Left ventricle myocardium superior (tissue), 1 donor: ENCODE results near the gene HEG1. TPM values are rescaled to one million over a fixed set of nuclear protein-coding genes. Genes with fewer than 3 reads are reported as not detected.
A peak's percentile ranks its signal among the peaks of the same experiment; 100 is the strongest.

Source experiments
- ATAC-seq: fragments of 200-7000 bp; cut with Tn5 transposase; one replicate; pipeline ENCODE4 v1.9.1; 2020; ENCODE audit warnings: mild to moderate bottlenecking, moderate library complexity
- DNase-seq: peaks from one replicate; pipeline ENCODE4 v3.0.0-alpha.2; 2020
- intact Hi-C: fragments of 100-400 bp; cut with micrococcal nuclease; formaldehyde crosslinking; loops from one replicate; pipeline ENCODE4 v1.11.0; 2022
- total RNA-seq: library from RNA; stranded (reverse); fragmentation: NEBNext Ultra II Directional; extraction: Animal tissue kit (Norgen Biotek cat#: 25700); gene quantifications from one replicate; pipeline ENCODE4 v1.2.1, GENCODE V29; 2021
- donor health status: DM: no; HTN: yes; CAD: no; lungs with severe emphysema.

HEG1 gene
- total RNA-seq, 1 donor from 2014 or later = 102 TPM

GRCh38 chr3:125051715-125052581, 3.8 kb downstream of the HEG1 start:
- DNase-seq = peak; percentile 81
- ATAC-seq = peak; percentile 32
- intact Hi-C loops = no loop called here

- intact Hi-C loops = no loop called here
- ATAC-seq (no peak), DNase-seq (no peak)
Observed at GRCh38 chr3:125051205-125051604, 4.6 kb downstream of the HEG1 start.

DNA sequence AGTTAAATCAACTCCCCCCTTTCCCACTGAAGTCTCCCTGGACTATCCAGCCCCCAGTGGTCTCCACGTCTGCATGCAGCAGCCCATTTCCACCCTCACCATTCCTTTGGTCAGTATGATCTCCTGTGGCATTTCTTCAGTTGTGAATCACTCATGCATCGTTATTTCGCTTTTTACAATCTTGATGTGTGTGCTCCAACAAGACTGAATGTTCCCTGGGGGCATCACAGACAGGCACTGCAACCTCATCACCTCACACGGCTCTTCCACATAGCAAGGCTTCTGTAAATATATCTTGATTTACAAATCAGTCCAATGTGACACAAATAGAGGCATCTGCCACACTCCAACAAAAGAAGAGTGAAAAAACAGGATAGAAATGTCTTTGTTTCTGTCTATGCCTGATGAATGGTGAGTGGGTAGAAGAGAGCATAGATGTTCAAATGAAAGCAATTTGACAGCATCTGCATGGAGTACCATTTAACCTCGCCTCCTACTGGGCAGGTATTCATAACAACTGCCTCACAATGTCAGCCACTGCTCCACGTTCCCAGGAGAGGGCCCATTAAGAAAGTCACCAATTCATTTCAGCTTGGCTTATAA, 5.2 kb downstream of the HEG1 start:
- intact Hi-C loops = no loop called here
- ATAC-seq = no peak

DNA sequence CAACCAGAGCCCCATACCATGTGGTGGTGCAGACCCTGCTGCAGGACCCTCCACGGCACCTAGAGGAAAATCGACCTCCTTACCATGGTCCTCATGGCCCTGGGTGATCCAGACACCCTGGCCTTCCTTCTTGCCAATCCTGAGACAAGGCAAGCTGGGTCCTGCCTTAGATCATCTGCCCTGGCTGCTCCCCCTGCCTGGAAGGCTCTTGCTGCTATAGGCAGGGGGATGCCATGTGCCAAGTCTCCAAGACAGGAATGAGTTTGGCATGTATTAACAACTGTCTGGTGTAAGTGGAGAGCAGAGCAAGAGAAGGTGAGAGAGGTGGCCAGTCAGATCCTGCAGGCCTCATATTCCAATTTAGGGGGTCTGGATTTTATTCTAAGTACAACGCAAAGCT, 7.5 kb downstream of the HEG1 start:
- intact Hi-C loops = no loop called here
- ATAC-seq (peak; percentile 10), DNase-seq (no peak)

More for the DNA sequence above, 5.2 kb downstream of the HEG1 start:
- no peak for DNase-seq

- intact Hi-C loops = no loop called here
- no peak for DNase-seq
- ATAC-seq = no peak
Observed at GRCh38 chr3:125045965-125046364, 9.8 kb downstream of the HEG1 start.

DNA sequence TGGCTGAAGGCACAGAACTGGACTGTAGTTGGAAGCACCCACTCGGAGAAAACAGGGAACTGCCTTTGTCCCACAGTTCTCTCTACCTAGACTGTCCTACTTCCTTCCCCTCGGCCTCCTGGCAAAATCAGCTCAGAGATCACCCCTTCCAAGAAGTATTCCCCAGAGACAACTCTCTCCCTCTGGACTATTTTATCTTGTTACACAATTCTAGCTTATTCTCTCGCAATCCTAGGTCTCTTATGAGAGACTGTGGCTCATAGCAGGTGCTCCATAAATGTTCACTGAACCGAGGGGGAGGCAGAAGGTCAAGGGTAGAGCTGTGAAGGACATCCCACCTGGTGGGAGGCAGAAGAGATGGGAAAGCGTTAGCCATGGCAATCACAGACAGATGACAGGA, 10.6 kb downstream of the HEG1 start:
- ATAC-seq = no peak
- intact Hi-C loops = no loop called here
- DNase-seq = no peak

- DNase-seq = peak; percentile 74
- peak; percentile 61 for ATAC-seq
- intact Hi-C loops = no loop called here
Observed at GRCh38 chr3:125043599-125044151, 12.1 kb downstream of the HEG1 start.

DNA sequence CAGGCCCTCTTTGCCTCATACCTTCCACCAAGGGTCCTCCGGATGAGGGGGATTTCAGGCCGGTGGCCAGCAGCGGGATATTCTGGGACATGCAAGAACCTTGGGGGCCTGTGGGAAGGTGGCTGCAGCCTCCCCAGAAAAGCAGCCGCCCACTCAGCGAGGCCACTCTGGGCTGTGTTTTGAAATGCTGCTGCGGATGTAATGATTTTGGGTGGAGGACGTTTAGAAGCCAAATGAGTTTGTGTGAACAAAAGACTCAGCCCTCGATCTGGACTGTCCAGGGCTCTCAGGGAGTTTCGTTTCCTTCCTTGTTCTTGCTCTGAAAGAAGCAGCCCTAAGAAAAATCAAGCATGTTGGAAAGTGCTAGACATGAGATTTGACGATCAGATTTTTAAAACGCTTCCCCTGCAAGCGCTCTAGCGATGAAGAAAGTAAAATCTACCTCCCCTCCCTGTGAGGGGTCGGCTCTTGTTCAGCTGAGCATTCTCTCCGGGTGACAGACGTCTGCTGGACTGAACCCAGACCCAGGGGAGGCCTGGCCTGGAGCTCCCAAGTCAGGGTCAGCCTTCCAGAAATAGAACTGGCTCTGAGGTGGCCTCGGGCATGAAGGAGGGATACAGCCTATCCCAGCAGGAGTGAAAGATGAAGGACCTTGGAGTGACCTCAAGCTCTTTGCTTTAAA, 12.9 kb downstream of the HEG1 start:
- DNase-seq (peak; percentile 72), ATAC-seq (peak; percentile 80)
- intact Hi-C loops = no loop called here

DNA sequence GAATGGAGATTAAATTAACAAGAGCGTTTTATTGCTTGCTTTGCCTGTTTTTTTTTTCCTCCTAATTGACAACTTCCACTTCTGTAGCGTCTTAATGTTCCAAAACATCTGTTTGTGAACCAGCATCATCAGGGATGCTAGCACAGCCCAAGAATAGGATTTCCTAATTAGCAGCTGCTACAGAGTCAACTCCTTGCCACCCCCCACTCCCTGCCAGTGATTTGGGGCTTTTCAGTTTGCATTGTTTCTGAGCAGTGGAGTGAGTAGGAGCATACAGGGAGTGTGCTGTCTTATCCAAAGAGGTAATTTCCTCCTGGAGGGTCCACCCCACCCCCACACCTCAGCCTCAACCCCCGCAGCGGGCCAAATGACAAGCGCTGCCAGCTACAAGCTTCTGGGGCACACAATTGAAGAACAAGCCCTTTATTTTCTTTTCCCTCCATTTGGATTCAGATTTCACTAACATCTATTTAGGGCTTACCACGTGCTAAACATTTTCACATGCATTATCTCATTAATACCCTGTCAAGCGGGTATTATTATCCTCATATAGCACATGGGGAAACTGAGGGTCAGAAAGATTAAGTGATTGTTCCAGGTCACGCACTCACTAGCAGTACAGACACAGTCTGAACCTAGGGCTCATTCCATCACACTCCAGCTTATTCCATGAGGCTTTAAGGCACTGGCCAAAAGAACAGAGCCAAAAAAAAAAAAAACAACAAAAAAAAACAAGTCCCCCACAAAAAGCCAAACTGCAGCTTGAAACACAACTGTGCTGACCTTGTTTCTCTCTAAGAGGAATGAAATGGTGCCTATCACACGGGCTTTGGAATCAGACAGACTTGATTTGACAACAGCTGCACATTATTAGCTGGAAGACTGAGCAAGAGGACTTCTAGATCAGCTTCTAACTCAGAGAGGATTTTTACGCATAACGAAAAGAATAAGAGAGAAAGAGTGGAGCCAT, 16.4 kb downstream of the HEG1 start:
- intact Hi-C loops = no loop called here
- peak; percentile 26 for ATAC-seq
- peak; percentile 26 for DNase-seq

DNA sequence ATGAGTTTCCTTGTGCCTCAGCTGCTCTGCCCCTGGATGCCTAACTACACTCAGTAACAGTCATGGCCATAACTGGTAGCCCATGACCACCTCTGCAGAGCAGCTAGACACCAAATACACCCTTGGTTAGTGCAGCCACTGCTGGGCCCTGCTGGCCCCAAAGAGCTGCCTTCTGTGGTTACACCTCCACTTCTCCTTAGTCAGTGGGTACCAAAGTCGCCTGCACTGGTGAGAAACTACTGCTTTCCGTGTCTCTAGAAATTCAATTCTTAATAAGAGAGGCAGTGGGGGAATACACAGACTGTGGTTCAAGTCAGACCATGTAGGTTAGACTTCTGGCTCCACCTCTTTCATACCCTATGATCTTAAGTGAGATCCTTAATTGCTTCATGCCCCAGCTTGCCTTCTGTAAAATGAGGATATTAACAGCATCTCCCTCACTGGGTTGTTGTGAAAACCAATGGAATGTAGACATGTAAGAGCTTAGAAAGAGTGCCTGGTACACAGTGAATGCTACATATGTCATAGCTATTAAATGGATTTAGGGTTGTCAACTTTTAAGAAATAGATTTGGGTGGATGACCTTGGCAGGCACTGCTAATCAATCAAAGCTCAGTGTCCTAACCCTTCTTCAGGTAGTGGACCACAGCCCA, 18.2 kb downstream of the HEG1 start:
- no peak for DNase-seq
- intact Hi-C loops = no loop called here
- no peak for ATAC-seq

DNA sequence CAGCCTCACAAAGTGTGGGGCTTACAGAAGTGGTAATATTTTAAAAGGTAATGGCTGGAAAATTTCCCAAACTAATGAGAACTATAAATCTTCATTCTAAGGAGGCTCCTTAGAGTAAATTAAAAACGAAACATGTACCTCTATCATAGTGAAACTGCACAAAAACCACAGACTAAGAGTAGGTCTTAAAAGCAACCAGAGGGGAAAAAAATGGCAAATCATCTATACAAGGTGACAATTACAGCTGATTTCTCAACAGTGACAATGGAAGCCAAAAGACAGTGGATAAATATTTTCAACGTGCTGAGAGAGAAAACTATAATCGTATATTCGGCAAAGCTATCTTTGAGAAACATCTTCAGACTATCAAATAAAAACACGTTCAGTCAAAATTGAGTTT, 20.6 kb downstream of the HEG1 start:
- ATAC-seq = no peak
- intact Hi-C loops = no loop called here
- DNase-seq = no peak

- intact Hi-C loops = no loop called here
- ATAC-seq = no peak
- DNase-seq = no peak
Observed at GRCh38 chr3:125033616-125034015, 22.2 kb downstream of the HEG1 start.

DNA sequence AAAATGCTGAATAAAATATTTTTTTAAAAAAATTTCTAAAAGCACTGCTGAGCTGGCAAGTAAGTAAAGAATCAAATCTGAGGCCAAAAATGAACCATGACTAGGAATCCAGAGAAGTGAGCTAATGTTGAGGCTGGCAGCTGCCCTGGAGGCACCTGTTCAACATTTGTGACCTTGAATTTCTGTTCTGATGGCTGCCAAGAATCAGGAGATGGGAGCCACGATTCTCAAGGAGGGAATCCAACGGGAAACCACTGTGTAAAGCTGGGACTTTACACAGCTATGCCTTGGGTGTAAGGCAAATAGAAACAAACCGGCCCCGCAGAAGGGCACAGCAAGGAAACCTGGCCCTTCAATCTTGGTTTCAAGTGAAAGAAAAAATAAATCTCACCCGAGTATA, 22.7 kb downstream of the HEG1 start:
- intact Hi-C loops = no loop called here
- peak; percentile 5 for ATAC-seq
- no peak for DNase-seq

GRCh38 chr3:125032683-125033082, 23.1 kb downstream of the HEG1 start:
- no peak for DNase-seq
- peak; percentile 32 for ATAC-seq

GRCh38 chr3:125032100-125032643, 23.6 kb downstream of the HEG1 start:
- ATAC-seq (peak; percentile 54), DNase-seq (no peak)
- intact Hi-C loops = no loop called here

More at GRCh38 chr3:125032683-125033082, 23.1 kb downstream of the HEG1 start:
- intact Hi-C loops = no loop called here

- intact Hi-C loops = no loop called here
- DNase-seq = no peak
- no peak for ATAC-seq
Observed at GRCh38 chr3:125031544-125031943, 24.3 kb downstream of the HEG1 start.

GRCh38 chr3:125028657-125029056, 27.1 kb downstream of the HEG1 start:
- no peak for DNase-seq
- ATAC-seq = no peak
- intact Hi-C loops = no loop called here

- no peak for ATAC-seq
- no peak for DNase-seq
- intact Hi-C loops = no loop called here
Observed at GRCh38 chr3:125025642-125026041, 30.2 kb downstream of the HEG1 start.
